Upper lobe of left lung (tissue), 4 donors: Measurements from ENCODE around the gene KRI1.

ENCODE experiments used
- EP300 ChIP-seq, 4 donors: sonication (generic); formaldehyde crosslinking; IDR thresholded peaks; one replicate each; pipeline ENCODE4 v1.5.1; 2017; ENCODE audit warnings: antibody characterized with exemption in 4 of 4, control low read depth in 2 of 4
- POLR2A ChIP-seq, 4 donors: fragments of 450-650 bp; IDR thresholded peaks; one replicate each; pipeline ENCODE4 v1.5.1; 2016 to 2017; ENCODE audit warnings: antibody characterized with exemption in 4 of 4, mild to moderate bottlenecking in 2 of 4
- TF ChIP-seq, protein P1 (sequence below), 6 experiments: fragments of 450-650 bp in 4 of 6; fragments of 200-600 bp in 2 of 6; sonication (generic) in 2 of 6; IDR thresholded peaks; one replicate each; pipeline ENCODE4 v1.5.1; 2016 to 2019; ENCODE audit warnings: antibody characterized with exemption in 6 of 6

- TF ChIP-seq, protein P1, sequence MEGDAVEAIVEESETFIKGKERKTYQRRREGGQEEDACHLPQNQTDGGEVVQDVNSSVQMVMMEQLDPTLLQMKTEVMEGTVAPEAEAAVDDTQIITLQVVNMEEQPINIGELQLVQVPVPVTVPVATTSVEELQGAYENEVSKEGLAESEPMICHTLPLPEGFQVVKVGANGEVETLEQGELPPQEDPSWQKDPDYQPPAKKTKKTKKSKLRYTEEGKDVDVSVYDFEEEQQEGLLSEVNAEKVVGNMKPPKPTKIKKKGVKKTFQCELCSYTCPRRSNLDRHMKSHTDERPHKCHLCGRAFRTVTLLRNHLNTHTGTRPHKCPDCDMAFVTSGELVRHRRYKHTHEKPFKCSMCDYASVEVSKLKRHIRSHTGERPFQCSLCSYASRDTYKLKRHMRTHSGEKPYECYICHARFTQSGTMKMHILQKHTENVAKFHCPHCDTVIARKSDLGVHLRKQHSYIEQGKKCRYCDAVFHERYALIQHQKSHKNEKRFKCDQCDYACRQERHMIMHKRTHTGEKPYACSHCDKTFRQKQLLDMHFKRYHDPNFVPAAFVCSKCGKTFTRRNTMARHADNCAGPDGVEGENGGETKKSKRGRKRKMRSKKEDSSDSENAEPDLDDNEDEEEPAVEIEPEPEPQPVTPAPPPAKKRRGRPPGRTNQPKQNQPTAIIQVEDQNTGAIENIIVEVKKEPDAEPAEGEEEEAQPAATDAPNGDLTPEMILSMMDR (IDR thresholded peaks at IDR 0.05): no peak
- TF ChIP-seq POLR2A (IDR thresholded peaks at IDR 0.05) (no peak), EP300 (IDR thresholded peaks at IDR 0.05) (no peak)
These were observed 44.2 kb downstream of the KRI1 start for GRCh38 chr19:10521461-10522171.
